Thyroid gland (tissue), 4 donors: ENCODE data around the gene CLPSL2. TPM values are rescaled to one million over a fixed set of nuclear protein-coding genes. Genes with fewer than 3 reads are reported as not detected.
A peak's percentile ranks its signal among the peaks of the same experiment; 100 is the strongest.

ENCODE experiments used
- DNase-seq, 2 donors: peaks; one replicate each; pipeline ENCODE4 v3.0.0-alpha.2; 2019
- H3K27ac ChIP-seq, 3 donors: fragments of 200-600 bp; sonication (generic); 1 replicate in 2 of 3; 2 replicates in 1 of 3; pipeline ENCODE4 v1.5.1; 2016 to 2019; ENCODE audit warnings: mild to moderate bottlenecking in 1 of 3, moderate library complexity in 1 of 3
- H3K27me3 ChIP-seq: fragments of 200-600 bp; sonication (generic); one replicate; pipeline ENCODE4 v1.5.1; 2019
- H3K36me3 ChIP-seq, 2 donors: fragments of 200-600 bp; sonication (generic); one replicate each; pipeline ENCODE4 v1.5.1; 2016 to 2019
- H3K4me1 ChIP-seq, 2 donors: fragments of 200-600 bp; sonication (generic); one replicate each; pipeline ENCODE4 v1.5.1; 2017 to 2019
- H3K4me3 ChIP-seq, 3 donors: fragments of 200-600 bp; sonication (generic); replicated peaks in 1 of 3; 1 replicate in 2 of 3; 2 replicates in 1 of 3; pipeline ENCODE4 v1.5.1; 2016; ENCODE audit warnings: mild to moderate bottlenecking in 1 of 3
- H3K9me3 ChIP-seq: fragments of 200-600 bp; sonication (generic); one replicate; pipeline ENCODE4 v1.5.1; 2017
- CTCF ChIP-seq, 6 experiments: fragments of 200-600 bp in 3 of 6; fragments of 450-650 bp in 3 of 6; sonication (generic) in 3 of 6; IDR thresholded peaks; one replicate each; pipeline ENCODE4 v1.5.1; 2016 to 2019; ENCODE audit warnings: antibody characterized with exemption in 6 of 6, mild to moderate bottlenecking in 2 of 6, inconsistent platforms in 1 of 6, moderate library complexity in 1 of 6
- POLR2A ChIP-seq, 2 donors: fragments of 450-650 bp; IDR thresholded peaks; one replicate each; pipeline ENCODE4 v1.6.1; 2017; ENCODE audit warnings: antibody characterized with exemption in 2 of 2, mild to moderate bottlenecking in 2 of 2, moderate library complexity in 1 of 2
- WGBS, 2 donors: methylation state at CpG; one replicate each; pipeline ENCODE4 v1.1.5; 2017; 5-methylcytosine and 5-hydroxymethylcytosine counted together
- intact Hi-C: fragments of 100-400 bp; cut with DNase I; formaldehyde crosslinking; loops from one replicate; pipeline ENCODE4 v1.15.1; 2023
- total RNA-seq, 4 donors: library from RNA; depleted of rRNA; stranded (reverse); fragments of >200 nt; gene quantifications; one replicate each; pipeline ENCODE4 v1.2.3, GENCODE V29; 2016

Gene CLPSL2
- total RNA-seq, 4 donors from 2014 or later: not detected

GRCh38 chr6:35754452-35755277 lies 21.7 kb upstream of the CLPSL2 start:
- intact Hi-C loops: no loop called here
- TF ChIP-seq CTCF (IDR thresholded peaks at IDR 0.05) (no peak), POLR2A (IDR thresholded peaks at IDR 0.05) (no peak)
- Histone ChIP-seq H3K4me3 (no peak overlapping the region), H3K9me3 (no peaks in the 10 kb centered on the region), H3K36me3 (no peaks in the 10 kb centered on the region), H3K4me1 (no peaks in the 10 kb centered on the region), H3K27ac (no peak overlapping the region), H3K27me3 (no peaks in the 10 kb centered on the region)
- no peak for DNase-seq
- 74 to 76% methylated on average over 6 of the region's 6 CpGs for WGBS, 2 donors

GRCh38 chr6:35755278-35755924 lies 21.0 kb upstream of the CLPSL2 start:
- no peak overlapping the region for H3K4me3 ChIP-seq
- TF ChIP-seq CTCF (IDR thresholded peaks at IDR 0.05) (no peak), POLR2A (IDR thresholded peaks at IDR 0.05) (no peak)
- intact Hi-C loops: no loop called here
- H3K27me3 ChIP-seq: no peaks in the 10 kb centered on the region
- H3K36me3 ChIP-seq: no peaks in the 10 kb centered on the region
- H3K9me3 ChIP-seq: no peaks in the 10 kb centered on the region
- H3K27ac ChIP-seq: no peak overlapping the region
- 40 to 45% methylated on average over 3 of the region's 3 CpGs for WGBS, 2 donors
- no peaks in the 10 kb centered on the region for H3K4me1 ChIP-seq
- no peak for DNase-seq

GRCh38 chr6:35757456-35758123 lies 18.8 kb upstream of the CLPSL2 start:
- H3K27ac ChIP-seq: no peak overlapping the region
- intact Hi-C loops: no loop called here
- DNase-seq: no peak
- no peaks in the 10 kb centered on the region for H3K36me3 ChIP-seq
- no peaks in the 10 kb centered on the region for H3K27me3 ChIP-seq
- H3K4me3 ChIP-seq: no peak overlapping the region
- WGBS, 2 donors: 48 to 50% methylated on average over 10 of the region's 10 CpGs
- H3K9me3 ChIP-seq: no peaks in the 10 kb centered on the region
- TF ChIP-seq POLR2A (IDR thresholded peaks at IDR 0.05) (no peak), CTCF (IDR thresholded peaks at IDR 0.05) (peak in 2 of 6 experiments; percentile 16)
- H3K4me1 ChIP-seq: no peaks in the 10 kb centered on the region

DNA sequence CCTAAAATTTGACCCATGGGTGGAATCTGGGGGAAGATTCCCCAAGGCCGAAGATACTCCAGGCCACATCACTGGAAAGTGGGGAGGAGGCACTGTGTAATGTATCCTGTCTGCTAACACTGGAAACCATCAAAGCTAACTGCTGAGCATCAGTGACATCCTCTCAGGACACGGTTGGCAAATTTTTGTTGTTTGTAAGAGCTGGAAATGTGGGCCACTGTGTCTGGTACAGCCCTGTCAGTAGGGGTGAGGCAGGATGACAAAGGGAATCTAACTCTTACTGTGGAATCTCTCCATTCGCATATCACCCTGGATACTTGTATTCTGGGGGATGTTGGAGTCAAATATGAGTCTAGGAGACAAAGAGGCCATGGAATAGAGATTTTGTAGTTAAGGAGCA lies 17.0 kb upstream of the CLPSL2 start:
- DNase-seq: no peak
- no peak overlapping the region for H3K4me3 ChIP-seq
- H3K27ac ChIP-seq: no peak overlapping the region
- H3K27me3 ChIP-seq: no peaks in the 10 kb centered on the region
- intact Hi-C loops: no loop called here
- 67 to 77% methylated on average over 3 of the region's 3 CpGs for WGBS, 2 donors
- H3K9me3 ChIP-seq: no peaks in the 10 kb centered on the region
- H3K36me3 ChIP-seq: no peaks in the 10 kb centered on the region
- TF ChIP-seq POLR2A (IDR thresholded peaks at IDR 0.05) (no peak), CTCF (IDR thresholded peaks at IDR 0.05) (no peak)
- no peaks in the 10 kb centered on the region for H3K4me1 ChIP-seq

DNA sequence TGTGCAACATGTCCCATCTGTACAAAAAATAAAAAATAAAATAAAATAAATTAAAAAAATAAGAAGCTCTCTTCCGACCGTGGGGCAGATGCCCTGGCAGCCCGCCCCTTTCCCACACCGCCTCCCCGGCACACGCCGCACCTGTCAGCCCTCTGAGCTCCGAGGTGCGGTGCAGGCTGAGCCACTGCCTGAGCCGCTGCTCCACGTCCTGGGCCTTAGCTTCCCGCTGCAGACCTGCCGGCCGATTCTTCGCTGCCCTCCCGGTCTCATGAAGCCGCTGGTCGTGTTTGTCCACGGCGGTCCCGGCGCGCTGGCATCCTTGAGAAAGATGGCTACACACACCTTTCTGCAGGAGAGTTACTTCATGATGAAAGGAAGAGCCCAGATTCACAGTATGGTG lies 10.7 kb upstream of the CLPSL2 start:
- no peak overlapping the region for H3K27ac ChIP-seq
- intact Hi-C loops: no loop called here
- H3K4me3 ChIP-seq: no peak overlapping the region
- DNase-seq: no peak
- H3K36me3 ChIP-seq: no peaks in the 10 kb centered on the region
- no peaks in the 10 kb centered on the region for H3K4me1 ChIP-seq
- H3K9me3 ChIP-seq: no peaks in the 10 kb centered on the region
- WGBS, 2 donors: 82 to 85% methylated on average over 23 of the region's 23 CpGs
- TF ChIP-seq CTCF (IDR thresholded peaks at IDR 0.05) (no peak), POLR2A (IDR thresholded peaks at IDR 0.05) (no peak)
- peaks cover 4% of the 10 kb centered on the region for H3K27me3 ChIP-seq
